HUDEP-2 (cell line): ENCODE measurements around the gene SLC4A4.

Experiments used
- DNase-seq, 76 experiments: peaks; one replicate each; lab custom pipeline; 2025; ENCODE audit not compliant: unreplicated experiment in 76 of 76; lab: John Stamatoyannopoulos, UW

Gene SLC4A4

GRCh38 chr4:71338846-71339593, at the start of gene SLC4A4:
SLC4A4 (plus strand) TSS chr4:71339020.
- no peak for DNase-seq

GRCh38 chr4:71290074-71290473, 48.7 kb upstream of the SLC4A4 start:
- no peak for DNase-seq

GRCh38 chr4:71290476-71290875, 48.3 kb upstream of the SLC4A4 start:
- DNase-seq = no peak

GRCh38 chr4:71292228-71292627, 46.6 kb upstream of the SLC4A4 start:
- no peak for DNase-seq

GRCh38 chr4:71293705-71294104, 45.1 kb upstream of the SLC4A4 start:
- no peak for DNase-seq

- no peak for DNase-seq
Measured at GRCh38 chr4:71294301-71294700, 44.5 kb upstream of the SLC4A4 start.

- no peak for DNase-seq
Measured at GRCh38 chr4:71296945-71297344, 41.9 kb upstream of the SLC4A4 start.

GRCh38 chr4:71300362-71300761, 38.5 kb upstream of the SLC4A4 start:
- no peak for DNase-seq

- no peak for DNase-seq
Measured at GRCh38 chr4:71300964-71301363, 37.9 kb upstream of the SLC4A4 start.

- DNase-seq = no peak
Measured at GRCh38 chr4:71303287-71303686, 35.5 kb upstream of the SLC4A4 start.

- no peak for DNase-seq
Measured at GRCh38 chr4:71303850-71304249, 35.0 kb upstream of the SLC4A4 start.

GRCh38 chr4:71304289-71304850, 34.5 kb upstream of the SLC4A4 start:
- DNase-seq = no peak

GRCh38 chr4:71307729-71308128, 31.1 kb upstream of the SLC4A4 start:
- DNase-seq = no peak

- no peak for DNase-seq
Measured at GRCh38 chr4:71322425-71322824, 16.4 kb upstream of the SLC4A4 start.

- DNase-seq = no peak
Measured at GRCh38 chr4:71333368-71333767, 5.5 kb upstream of the SLC4A4 start.

- DNase-seq = no peak
Measured at GRCh38 chr4:71333960-71334359, 4.9 kb upstream of the SLC4A4 start.

GRCh38 chr4:71334465-71334882, 4.3 kb upstream of the SLC4A4 start:
- no peak for DNase-seq

- DNase-seq = no peak
Measured at GRCh38 chr4:71343670-71344466, 5.0 kb downstream of the SLC4A4 start.

- no peak for DNase-seq
Measured at GRCh38 chr4:71346710-71347109, 7.9 kb downstream of the SLC4A4 start.

GRCh38 chr4:71348586-71348985, 9.8 kb downstream of the SLC4A4 start:
- no peak for DNase-seq

- no peak for DNase-seq
Measured at GRCh38 chr4:71355045-71355444, 16.2 kb downstream of the SLC4A4 start.

- no peak for DNase-seq
Measured at GRCh38 chr4:71355971-71356370, 17.2 kb downstream of the SLC4A4 start.
